Omental fat pad (tissue), 4 donors: ENCODE results near the gene COASY. TPM values are rescaled to one million over a fixed set of nuclear protein-coding genes. Genes with fewer than 3 reads are reported as not detected.

ENCODE experiments used
- ATAC-seq: fragments of 150-250 bp; one replicate; pipeline ENCODE4 v1.9.1; 2016; ENCODE audit warnings: mild to moderate bottlenecking, moderate library complexity; ENCODE audit not compliant: low FRiP score
- DNase-seq: peaks from one replicate; pipeline ENCODE4 v3.0.0-alpha.2; 2019; ENCODE audit warnings: low spot score
- total RNA-seq, 4 donors: library from RNA; depleted of rRNA; stranded (reverse); fragments of >200 nt; gene quantifications; one replicate each; pipeline ENCODE4 v1.1.0, GENCODE V29; 2016
- TF ChIP-seq, protein P1 (sequence below), 3 donors: fragments of 450-650 bp; IDR thresholded peaks; one replicate each; pipeline ENCODE4 v1.5.1; 2016 to 2017; ENCODE audit warnings: antibody characterized with exemption in 3 of 3, mild to moderate bottlenecking in 3 of 3, moderate library complexity in 2 of 3

The COASY gene
- total RNA-seq, 4 donors from 2014 or later = 21.8 to 33.5 (median 26.2) TPM

DNA sequence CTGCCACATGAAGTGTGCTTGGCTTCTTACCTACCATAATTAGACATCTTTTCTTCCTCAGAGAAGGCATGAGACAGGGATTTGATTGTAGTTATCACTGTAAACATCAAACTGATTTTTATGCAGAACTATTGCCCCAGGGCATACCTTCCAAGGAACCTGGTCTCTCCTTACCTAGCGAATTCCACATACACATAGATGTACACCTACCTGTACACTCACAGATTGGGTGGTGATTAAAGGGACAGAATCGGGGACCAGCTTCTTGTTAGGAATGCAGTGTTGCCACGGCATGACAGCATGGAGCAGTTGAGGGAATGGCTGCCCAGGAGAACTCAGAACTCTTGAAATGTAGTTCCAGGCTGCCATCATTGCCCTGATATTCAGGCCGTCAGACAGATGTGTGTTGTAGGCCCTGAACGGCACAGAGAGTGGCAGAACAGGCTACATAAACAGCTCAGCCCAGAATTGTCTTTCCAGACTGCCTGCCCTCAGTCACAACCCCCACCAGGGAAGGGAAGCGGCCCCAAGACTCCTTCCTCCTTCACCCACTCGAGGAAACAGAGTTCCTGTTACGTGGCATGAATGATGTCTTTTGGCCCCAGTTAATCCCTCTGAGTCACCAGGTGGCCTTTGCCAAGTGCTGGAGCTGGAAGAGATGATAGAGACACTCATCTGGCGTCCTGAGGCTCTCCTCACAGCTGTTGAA is 43.7 kb upstream of the COASY start:
- TF ChIP-seq, protein P1, sequence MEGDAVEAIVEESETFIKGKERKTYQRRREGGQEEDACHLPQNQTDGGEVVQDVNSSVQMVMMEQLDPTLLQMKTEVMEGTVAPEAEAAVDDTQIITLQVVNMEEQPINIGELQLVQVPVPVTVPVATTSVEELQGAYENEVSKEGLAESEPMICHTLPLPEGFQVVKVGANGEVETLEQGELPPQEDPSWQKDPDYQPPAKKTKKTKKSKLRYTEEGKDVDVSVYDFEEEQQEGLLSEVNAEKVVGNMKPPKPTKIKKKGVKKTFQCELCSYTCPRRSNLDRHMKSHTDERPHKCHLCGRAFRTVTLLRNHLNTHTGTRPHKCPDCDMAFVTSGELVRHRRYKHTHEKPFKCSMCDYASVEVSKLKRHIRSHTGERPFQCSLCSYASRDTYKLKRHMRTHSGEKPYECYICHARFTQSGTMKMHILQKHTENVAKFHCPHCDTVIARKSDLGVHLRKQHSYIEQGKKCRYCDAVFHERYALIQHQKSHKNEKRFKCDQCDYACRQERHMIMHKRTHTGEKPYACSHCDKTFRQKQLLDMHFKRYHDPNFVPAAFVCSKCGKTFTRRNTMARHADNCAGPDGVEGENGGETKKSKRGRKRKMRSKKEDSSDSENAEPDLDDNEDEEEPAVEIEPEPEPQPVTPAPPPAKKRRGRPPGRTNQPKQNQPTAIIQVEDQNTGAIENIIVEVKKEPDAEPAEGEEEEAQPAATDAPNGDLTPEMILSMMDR (IDR thresholded peaks at IDR 0.05) = no peak
- ATAC-seq = peak; percentile 60
- peak; percentile 82 for DNase-seq

DNA sequence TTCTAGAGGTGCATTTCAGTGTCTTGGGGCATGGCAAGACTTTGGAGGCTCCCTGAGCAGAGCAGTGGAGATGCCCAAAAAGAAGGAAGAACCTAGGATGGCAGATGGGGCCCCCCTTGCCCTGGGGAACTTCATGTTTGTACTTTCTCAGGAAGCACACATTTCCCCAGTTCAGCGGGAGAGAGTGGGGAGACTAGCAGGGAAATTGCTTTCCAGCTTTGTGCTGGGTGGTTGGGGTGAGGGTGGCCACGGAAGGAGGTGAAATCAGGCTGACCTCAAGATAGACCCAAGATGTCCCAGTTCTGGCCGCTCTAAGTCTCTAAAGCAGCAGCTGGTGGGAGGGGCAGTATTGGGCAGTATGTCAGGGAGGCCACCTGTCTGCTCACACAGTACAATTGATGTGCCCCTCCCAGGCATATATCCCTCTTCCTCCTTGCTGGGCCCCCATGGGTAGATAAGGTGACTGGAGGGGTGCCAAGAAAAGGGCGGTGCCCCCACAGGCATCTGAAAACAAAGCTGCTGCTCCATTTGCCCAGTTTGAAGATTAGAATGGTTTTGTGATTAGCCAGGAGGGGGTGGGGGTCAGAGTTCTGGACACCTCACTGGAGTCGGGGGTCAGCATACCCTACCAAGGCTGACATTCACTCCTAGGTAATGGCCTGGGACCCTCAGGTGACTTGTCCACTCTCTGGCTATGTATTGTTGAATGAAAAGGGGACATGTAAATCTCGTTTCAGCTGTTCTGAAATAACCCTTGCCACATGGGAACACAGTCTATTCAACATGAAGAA is 43.0 kb upstream of the COASY start:
- TF ChIP-seq, protein P1 (IDR thresholded peaks at IDR 0.05) = no peak
- no peak for ATAC-seq
- no peak for DNase-seq

DNA sequence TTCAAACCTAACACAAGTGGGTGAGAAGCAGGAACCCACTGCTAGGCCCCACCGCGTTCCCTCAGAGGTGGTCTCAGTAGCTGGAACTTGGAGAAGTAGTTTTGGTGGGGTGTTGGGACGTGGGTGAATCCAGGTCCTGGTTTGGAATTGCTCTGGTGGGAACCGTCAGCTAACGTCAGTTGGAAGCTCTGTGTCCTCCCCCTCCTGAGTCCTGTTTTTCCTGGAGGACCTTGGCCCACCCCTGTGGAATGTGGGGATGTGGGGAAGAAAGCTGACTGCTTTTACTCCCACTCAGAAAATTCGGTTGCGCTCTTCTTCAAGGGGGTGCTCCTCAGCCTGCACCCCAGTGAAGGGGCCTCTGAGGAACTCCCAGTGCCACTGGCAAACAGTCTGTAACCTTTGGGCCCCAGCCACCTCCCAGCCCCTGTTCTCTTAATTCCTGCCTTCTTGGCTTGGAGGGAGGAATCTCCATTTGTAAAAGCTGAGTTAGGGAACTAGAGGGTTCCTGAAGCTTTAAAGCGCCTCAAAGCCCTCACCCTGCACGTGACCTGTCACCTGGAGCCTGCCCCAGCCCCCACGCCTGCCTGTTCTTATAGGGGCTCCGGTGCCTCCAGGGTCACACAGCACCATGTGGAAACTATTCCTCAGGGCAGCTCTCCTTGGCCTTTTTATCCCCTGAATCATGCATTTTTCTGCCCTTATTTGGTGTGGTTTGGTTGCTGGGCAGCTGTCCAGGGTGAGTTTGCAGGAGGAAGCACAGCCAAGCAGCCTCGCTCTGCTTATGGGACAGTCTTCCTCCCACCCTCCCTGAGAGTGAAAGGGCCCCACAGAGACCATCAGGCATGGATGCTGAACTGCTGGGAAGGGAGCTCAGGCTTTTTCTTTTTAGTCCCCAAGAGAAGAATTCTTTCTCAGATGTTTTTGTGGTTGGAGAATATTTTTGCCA is 42.1 kb upstream of the COASY start:
- DNase-seq = peak; percentile 84
- TF ChIP-seq, protein P1 (IDR thresholded peaks at IDR 0.05) = no peak
- peak; percentile 77 for ATAC-seq

DNA sequence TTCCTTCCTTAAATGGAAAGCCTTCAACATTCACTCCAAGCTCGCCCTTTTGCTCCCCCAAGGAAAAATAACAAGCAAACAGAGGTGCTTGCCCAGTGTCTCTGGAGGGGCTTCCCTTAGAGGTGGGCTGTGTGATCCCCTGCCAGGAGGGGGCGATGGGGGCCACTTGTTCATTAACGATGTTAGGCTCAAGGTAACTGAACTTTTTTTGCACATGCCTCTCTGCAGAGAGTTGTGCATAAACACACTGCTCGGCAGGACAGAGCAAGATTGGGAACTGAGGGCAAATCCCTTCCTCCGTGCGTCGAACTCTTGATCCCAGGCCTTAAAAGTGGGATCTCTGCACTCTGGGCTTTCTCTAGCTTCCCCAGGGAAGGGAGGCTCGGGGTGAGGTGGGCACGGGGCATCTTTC is 41.4 kb upstream of the COASY start:
- no peak for DNase-seq
- no peak for ATAC-seq
- TF ChIP-seq, protein P1 (IDR thresholded peaks at IDR 0.05) = no peak

DNA sequence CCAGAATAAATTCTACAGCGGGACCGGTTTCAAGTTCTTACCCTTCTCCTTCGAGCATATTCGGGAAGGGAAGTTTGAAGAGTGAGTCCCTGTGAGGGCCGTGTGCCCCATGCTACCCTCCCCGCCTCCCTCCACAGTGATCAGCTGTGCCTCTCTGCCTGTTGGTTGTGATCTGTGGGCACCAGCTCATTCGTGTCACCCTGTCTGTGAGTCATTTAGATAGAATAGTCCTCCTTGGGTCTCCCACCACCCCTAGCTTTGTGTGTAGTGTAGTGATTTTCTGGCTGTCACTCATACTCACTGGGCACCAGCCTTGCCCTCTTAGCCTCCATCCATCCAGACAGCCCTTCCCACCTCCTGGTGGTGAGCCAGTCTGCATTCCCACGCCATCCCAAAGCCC is 40.9 kb upstream of the COASY start:
- ATAC-seq (no peak), DNase-seq (no peak)
- TF ChIP-seq, protein P1 (IDR thresholded peaks at IDR 0.05) = no peak

DNA sequence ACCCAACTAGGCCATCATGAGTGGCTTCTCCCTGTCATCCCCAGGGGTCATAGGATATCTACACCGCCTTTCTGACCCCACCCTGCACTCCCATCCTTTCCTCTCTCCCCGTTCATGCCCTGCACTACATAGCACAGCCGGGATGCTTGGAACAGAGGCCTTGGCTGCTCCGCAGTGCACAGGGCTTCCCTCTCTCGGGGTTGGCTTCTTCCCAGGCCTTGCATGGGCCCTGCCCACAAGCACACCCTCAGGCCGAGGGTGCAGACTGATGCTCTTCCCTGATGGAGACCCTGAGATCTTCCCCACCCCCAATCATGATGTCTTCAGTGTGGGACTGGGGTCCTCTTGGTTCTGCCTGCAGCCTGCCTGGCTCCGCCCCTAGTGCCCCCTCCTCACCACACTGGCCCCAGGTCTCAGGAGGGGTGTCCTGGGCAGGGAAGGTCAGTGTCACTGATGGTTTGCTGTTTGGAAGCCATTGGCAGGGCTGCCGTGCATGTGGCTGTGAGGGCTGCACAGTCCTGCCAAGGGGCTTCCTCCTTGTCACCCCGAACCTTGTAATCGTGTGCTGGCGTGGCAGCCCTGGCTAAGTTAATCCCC is 40.2 kb upstream of the COASY start:
- no peak for ATAC-seq
- DNase-seq = no peak

More for the DNA sequence above, 40.2 kb upstream of the COASY start:
- TF ChIP-seq, protein P1 (IDR thresholded peaks at IDR 0.05) = no peak
